Measurements from ENCODE around the gene ACTN4.
"Not testable (repeated sequence)": the region's sequence is repeated elsewhere in the genome, so short reads cannot be mapped to it uniquely, and the experiment has no call there.

DNA sequence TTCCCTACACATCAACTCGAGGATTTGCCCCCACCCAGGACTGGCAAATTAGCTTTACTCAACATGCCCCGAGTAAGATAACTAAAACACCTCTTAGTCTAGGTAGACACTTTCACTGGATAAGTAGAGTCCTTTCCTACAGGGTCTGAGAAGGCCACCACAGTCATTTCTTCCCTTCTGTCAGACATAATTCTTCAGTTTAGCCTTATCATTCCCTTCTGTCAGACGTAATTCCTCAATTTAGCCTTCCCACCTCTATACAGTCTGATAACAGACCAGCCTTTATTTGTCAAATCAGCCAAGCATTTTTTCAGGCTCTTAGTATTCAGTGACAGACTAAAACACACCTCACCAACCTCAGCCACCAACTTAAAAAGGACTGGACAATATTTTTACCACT lies 106.3 kb downstream of the ACTN4 start:
- TF ChIP-seq, protein P1, sequence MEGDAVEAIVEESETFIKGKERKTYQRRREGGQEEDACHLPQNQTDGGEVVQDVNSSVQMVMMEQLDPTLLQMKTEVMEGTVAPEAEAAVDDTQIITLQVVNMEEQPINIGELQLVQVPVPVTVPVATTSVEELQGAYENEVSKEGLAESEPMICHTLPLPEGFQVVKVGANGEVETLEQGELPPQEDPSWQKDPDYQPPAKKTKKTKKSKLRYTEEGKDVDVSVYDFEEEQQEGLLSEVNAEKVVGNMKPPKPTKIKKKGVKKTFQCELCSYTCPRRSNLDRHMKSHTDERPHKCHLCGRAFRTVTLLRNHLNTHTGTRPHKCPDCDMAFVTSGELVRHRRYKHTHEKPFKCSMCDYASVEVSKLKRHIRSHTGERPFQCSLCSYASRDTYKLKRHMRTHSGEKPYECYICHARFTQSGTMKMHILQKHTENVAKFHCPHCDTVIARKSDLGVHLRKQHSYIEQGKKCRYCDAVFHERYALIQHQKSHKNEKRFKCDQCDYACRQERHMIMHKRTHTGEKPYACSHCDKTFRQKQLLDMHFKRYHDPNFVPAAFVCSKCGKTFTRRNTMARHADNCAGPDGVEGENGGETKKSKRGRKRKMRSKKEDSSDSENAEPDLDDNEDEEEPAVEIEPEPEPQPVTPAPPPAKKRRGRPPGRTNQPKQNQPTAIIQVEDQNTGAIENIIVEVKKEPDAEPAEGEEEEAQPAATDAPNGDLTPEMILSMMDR (IDR thresholded peaks at IDR 0.05; ENCODE audit: poor library complexity), result not testable (repeated sequence)
- TF ChIP-seq EZH2 (IDR thresholded peaks at IDR 0.05; ENCODE audit: borderline replicate concordance), result not testable (repeated sequence)

Data from hepatocyte (in vitro differentiated cells).